NCI-H345 treated with DMSO at 0.1 percent for 48 hours (cell line): ENCODE results near the gene UROS.

Experiments used
- DNase-seq: peaks from one replicate; lab custom pipeline; 2025; ENCODE audit not compliant: unreplicated experiment; lab: John Stamatoyannopoulos, UW

The UROS gene

DNA sequence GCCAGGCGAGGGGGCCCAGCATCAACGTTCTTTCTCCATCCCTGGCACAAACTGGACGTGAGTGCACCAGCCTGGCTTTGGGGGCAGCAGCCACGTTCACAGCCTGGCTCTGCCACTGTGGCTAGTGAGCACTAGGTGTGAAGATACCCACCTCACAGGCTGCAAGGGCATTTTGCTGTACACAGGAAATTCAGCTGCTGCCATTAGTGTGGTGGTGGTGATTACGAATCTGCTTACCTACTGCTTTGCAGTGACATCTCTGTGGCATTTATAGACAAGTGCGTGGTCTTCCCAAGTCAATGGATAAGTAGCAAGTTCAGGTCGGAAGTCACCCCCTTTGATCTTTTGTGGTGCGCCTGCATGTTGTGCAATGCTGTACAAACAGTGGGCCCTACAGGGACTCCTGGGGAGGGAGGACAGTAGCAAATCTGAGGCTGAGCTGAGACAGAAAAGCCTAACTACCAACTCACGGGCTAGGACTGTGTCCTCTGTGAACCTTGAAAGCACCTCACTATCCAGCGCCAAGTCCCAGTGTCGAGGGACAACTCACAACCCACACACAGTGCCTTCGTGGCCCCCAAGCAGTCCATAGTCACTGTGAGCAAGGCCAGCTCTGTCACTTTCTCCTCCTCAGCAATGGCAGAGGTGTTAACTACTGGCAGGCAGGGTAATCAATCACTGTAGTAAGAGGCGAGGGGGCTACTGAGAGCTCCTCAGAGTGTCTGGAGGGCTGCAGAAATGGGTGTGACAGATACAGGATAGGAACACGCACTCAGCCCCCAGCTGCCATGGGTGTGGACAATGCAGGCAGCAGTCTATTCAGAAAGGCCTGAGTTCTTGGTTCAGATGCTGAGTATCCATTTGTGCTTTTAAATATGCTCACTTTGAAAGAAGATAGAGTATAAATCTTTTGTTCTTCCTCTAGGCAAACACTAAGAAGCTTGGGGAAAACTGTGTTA, 30.4 kb downstream of the UROS start:
- DNase-seq, result no peak

DNA sequence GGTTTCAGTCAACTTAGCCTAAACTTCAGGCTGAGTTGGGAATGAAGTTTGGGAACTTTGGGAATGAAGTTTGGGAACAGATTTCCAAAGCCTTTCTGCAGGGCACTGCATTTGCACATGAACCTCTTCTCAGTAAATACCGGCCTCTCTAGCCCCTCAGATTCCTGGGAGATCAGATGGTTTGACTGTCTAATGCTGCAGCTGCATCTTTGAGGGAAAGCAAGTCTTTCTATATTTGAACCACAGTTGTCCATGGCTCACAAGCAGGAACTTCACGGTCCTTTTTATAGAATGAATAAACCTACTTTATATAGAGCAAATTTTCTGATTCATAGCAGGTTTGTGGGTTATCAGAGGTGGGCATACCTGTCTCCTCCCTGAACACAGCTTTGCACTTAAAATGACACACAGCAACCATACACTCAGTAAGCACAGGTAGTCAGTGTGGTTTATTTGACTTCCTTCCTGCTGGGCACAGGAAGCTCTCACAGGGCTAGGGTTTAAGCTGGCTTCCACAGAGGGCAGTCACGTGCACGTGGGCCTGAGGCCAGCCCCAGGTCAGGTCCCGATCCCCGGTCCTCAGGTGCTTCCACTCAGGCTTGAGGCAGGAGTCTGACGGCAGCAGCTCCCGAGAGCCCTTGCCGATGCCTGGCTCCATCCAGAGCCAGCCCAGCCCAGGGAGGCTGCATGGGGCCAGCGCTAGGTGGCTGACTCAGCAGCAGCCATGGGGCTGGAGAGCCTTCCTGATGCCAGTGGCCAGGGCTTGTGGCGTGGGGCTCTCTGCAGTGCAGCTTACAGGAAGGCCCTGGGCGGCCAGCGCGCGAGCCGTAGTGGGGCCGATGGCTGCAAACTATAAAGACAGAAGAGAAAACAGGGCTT, 34.7 kb downstream of the UROS start:
- no peak for DNase-seq

DNA sequence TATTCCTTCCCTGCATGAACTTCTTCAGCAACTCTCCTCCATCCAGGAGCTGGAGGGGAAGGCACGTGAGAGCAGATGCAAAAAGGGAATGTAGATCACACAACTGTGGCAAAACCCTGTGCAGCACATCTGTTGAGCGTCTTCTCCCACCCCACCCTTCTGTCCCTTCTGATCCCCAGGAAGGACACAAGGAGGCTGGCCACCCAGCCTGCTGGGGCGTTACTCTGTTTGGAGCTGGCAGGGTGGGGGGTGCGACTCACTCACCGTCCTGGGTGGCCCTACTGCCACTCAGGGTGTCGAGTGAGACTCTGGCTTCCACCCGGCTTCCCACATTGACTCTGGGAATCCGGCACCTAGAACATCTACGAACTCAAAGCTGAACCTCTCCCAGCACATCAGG, 37.3 kb downstream of the UROS start:
- no peak for DNase-seq

DNA sequence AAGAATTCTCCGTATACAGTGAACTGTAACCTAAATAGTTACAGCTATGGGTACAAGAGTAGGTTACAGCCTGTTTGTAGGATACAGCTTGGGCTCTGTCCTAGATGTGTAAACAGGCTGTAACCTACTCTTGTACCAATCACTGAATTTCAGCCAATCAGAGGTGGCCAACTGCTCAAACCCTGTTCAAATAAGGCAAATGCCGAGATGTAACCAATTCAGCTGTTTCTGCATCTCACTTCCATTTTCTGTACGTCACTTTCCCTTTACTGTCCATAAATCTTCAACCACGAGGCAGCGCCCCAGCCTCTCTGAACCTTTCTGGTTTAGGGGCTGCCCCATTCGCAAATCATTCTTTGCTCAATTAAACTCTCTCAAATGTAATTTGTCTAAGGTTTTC, 39.1 kb downstream of the UROS start:
- no peak for DNase-seq

DNA sequence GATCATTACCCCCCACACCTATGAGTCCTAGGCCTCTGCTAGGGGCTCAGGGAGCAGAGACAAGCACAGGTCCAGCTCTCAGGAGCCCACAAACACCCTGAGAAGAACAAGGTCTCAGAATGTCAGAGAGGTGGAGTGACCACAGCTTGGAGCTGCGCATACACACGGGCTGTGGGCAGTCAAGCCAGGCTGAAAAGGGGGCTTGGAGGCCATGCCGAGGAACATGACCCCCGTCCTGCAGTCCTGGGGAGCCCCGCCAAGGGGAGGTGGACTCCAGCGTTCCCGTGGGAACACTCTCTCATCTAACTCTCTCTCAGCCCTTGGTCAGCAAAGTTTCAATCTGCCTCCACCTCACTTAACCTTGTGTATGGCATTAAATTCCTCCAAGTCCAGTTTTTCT, 39.6 kb downstream of the UROS start:
- DNase-seq, result no peak

DNA sequence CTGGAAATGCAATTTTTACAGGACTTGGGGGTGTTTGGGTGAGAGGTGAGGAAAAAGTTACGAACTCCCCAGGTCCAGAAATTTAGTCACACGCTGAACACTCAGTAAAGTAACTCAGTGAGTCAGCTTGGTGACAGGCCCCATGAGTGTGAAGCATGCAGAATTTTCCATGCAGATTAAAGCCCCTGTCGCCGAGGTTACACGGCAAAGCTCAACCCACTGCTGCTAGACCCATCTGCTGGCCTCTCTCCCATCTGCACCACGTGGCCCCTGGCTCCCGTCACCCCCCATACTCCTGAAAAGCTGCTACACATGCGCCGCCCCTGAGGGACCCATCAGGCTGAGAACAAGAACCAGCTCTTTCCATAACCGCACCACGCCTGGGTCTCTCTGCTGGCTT, 40.4 kb downstream of the UROS start:
- DNase-seq, result no peak

DNA sequence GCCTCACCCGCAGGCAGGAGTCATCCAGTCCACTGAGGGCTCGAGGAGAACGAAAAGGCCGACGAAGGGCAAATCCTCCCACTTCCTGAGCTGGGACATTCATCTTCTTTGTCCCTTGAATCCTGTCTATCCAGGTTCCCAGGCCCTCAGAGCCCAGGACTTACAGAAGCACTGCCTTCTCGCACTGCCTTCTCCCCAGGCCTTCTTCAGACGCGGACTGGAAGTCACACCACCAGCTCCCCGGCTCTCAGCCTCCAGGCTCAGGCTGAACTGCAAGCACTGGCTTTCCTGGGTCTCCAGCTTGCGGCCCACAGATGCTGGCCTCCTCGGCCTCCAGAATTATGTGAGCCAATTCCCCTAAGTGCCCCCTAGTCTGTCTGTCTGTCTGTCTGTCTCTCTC, 41.0 kb downstream of the UROS start:
- DNase-seq, result no peak

DNA sequence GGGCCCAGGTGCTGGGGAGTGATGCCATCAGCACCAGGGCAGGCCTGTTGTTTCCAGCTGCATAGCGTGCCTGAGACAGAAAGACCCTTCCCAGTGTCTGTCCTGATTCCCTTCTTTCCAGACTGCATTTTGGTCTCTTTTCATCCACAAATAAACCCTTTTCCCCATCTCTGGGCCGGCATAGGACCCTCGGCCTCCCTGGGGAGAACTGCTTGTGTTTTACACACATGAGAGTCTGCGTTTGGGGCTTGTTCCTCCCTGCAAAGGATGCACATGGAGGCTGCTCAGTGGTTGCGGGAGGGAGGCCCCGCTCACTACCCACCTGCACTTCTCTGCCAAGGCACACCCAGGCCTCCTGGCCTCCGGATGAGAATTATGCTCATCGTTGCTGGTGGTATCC, 41.7 kb downstream of the UROS start:
- no peak for DNase-seq

DNA sequence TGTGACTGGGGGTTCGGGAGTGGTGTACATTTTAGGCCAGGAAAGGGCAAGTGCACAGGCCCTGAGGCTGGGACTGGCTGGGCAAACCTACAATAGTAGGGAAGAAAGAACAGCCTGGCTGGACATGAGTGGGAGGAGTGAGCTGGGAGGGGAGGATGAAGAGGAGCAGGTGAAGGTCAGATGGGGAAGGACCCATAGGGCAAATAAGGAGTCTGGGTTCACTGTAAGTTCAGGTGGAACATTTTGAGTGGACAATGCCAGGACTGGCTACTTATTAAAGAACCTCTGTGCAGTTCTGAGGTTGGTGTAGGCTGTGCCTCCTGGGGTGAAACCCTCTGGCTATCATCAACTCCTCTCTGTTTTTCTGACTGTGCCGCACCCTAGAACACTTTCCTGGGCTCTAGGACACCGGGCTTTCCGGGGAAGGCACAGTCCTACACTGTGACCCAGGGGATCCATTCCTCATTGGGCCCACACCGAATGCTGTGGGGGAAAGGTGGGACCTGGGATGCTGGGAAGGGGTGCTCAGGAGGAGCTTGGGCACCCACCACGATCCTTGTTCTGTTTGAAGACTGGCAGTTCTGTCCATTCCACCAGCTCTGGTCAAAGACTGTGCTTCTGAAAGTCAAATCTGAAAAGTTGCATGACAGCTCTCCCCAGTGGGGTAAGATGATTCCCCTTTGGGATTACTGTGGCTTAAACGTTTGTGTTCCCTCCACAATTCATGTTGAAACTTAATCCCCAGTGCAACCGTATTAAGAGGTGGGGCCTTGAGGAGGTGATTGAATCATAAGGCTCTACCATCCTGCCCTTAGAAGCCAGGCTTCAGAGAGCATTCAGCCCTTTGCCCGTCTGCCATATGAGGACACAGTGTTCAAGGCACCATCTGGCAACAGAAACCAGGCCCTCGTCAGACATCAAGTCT, 43.4 kb downstream of the UROS start:
- no peak for DNase-seq

DNA sequence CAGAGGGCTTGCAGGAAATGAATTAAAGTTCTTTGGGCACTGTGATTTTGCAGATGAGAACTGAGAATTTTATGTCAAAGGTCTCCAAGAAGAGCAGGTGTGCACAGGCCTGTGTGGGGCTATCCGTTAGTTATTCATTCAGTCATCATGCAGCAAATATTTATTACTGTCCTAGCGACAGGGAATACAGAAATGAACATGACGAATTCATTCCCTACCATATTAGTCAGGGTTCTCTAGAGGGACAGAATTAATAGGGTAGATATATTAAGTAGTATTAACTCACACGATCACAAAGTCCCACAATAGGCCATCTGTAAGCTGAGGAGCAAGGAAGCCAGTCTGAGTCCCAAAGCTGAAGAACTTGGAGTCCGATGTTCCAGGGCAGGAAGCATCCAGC, 44.5 kb downstream of the UROS start:
- DNase-seq, result no peak

DNA sequence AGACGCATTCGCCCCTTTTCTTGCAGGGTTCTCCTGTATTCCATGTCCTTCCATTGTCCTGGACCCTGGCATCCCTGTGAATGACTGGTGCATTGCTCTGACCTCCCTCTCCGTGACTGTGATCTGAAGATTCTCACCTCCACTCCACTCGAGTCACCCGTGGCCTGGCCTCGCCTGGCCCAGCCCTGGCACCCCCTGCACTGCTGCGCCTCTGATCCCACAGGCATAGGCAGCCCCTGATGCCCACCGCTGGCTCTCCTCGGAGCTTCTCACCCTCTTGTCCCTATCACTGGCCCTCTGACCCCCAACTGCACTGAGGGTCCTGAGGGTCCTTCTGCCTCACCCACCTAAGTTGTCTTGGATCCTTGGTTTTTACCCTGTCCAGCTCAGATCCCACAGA, 45.3 kb downstream of the UROS start:
- DNase-seq, result no peak

DNA sequence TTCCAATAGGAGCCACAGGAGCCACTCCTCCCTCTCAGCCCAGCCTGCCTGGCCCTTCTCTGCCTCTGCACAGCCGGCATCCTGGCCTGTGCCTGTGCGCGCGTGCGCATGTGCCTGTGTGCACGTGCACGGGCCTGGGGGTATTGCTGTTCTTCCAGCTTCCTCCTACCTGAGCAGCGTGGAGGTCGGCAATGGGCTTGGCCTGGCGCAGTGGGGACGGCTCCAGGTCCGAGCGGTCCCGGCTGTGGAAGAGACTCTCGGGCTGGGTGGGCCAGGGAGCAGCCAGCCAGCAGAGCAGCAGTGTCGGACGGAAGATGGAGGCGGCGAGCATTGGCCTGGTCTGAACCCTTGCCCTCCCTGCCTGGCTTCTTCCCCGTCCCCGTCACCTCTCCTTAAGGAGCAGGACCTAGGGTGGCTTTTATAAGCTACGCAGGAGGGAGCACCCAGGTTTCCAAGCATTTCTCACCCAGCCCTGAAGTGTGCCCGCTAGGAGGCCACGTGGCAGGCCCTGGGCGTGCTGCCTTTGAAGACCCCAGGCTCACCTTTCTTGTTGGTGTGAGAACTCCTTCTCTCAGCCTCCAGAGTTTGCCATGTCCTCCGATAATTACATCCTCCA, 47.5 kb downstream of the UROS start, which contains the start of gene MMP21:
Gene MMP21 (minus strand): TSS at position 331 of the 616 bp plus-strand sequence. CDS start 0 bp downstream, at position 331.
- DNase-seq, result no peak

DNA sequence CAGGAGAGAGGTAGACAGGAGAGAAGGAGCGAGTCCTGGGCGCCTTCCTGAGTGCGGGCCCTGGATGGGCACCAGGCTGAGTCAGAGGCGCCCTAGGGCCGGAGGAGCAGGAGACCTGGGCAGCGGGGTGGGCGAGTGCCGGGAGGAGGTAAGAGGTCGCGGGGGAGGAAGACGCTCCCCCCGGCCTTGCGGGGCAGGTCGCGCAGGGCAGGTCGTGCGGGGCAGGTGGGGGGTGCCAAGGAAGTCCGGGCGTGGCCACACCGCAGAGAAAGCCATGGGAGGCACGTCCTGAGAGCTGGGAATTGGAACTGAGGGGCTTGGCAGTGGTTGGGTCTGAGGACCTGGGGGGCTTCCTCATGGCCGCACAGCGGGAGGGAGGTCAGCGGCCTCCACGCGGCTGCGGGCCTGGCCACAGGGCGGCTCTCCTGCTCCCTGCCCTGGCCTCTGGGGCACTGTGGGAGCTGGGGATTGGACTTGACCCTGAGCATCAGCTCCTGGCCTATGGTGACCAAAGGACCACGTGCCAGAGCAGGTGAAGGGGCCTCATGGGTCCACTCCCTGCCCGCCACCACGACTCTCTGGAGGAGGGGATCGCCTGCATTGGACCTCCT, 48.4 kb downstream of the UROS start:
- DNase-seq, result no peak

DNA sequence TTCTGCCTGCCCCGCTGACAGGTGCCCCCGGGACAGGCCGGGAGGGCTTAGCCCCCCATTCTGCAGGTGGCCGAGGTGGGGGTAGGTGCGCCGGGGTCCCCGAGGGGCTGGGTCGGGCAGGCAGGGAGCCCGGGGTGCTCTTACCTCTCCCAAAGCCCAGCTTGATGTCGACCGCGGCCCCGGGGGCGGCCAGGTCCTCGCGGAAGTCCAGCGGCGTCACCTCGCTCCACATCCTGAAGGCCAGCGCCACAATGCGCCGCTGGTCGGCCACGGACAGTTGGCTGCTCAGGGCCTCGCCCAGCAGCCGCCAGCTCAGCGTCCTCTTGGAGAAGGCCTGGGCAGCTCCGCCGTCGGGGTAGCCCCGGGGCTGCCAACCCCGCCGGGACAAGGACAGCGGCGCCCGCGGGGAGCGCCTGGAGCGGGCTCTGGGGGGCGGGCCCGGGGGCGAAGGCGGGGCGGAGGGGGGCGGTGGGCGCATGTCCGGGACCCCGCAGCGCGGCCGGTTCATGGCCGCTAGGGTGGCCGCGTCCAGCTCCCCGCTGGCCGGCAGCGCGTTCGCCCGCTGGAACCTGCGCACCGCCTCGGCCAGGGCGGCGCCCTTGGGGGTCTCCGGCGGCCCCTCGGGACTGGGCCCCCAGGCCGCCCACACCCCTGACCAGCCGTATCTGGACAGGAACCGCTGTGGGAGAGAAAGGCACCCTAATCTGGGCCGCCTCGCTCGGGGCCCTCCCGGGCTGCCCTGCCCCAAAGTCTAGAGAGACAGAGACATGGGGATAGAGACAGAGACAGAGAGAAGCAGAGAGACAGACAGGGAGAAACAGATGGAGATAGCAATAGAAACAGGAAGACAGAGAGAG, 49.1 kb downstream of the UROS start:
- no peak for DNase-seq

DNA sequence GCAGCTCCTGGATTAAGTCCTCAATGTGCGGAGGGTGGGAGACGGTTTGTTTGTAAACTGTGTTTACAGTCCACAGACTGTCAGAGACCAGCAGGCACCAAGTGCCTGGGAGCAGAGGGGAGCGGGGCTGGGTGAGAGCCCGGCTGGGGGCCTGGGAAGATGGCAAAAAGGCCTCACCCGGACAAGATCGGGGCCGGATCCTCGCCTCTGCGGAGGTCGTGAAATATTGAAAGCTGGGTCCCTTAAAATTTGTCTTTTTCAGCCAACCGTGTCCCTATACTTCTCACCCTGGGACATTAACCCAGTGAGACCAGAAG, 50.2 kb downstream of the UROS start:
- no peak for DNase-seq

DNA sequence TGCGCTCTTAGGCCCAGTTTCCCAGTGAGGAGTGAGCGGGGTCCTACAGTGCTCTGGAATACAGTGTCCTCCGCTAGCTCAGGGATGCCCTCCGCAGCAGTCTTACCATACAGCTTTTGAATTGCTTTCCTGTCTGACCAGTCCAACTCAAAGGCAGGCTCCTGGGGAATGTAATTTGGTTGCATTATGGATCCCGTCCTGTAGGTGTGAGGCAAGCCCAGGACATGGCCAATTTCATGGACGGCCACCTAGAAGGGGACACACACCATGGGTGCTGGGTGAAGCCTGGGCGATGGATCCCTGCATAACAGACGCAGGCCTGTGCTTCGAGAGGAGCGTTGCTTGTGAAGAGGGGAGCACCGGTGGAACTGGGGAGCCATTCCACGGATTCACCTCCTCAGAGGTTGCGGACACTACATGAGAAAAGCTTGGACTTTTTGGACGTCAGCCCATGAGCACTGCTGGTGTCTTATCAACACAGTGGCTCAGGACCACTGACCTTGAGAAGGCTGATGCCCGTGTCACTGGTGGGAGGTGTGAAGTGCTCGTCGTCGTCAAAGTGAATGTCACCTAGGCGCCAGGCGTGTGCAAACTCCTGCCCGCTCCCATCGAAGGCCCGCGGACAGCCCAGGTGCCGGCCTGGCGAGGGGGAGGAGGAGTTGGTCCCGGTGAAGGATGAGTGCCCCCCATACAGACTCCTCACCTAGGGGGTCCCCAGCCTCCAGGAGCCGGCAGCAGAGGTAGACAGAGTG, 50.8 kb downstream of the UROS start:
- no peak for DNase-seq

DNA sequence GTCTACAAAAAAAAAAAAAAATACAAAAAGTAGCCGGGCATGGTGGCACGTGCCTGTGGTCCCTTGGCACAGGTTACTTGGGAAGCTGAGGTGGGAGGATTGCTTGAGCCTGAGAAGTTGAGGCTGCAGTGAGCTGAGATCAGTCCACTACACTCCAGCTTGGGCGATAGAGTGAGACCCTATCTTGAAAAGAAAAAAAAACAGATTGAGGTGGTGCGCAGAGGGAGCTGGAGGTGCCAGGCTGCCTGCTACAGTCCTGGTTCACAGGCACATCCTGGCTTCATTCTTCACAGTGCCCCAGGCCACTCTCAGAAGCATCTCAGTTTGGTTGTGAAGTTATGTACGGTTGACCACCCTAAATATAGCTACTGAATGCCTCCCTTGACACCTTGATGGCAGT, 52.2 kb downstream of the UROS start:
- no peak for DNase-seq

DNA sequence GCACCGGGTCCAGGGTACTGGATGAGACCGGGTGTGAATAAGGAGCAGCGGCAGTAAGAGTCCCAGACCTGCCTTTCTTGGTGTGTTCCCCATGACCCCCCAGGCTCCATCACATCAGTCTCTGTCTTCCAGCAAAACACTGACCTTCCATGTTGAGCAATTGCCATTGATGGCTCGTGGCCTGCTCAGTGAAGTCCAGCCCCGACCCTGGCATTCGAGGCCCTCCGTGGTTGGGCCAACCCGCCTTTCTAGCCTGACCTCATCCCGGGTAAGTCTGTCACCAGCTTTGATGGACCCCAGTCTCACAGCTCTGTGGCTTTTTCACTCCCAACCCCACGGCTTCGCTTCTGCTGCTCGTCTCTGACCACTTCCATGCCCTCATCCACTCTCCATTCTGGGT, 53.9 kb downstream of the UROS start:
- no peak for DNase-seq
